OCI-M2 (cell line): Measurements from ENCODE around the gene PIGO.

Source experiments
- DNase-seq: peaks from one replicate; lab custom pipeline; 2025; ENCODE audit not compliant: unreplicated experiment; lab: John Stamatoyannopoulos, UW

PIGO gene

DNA sequence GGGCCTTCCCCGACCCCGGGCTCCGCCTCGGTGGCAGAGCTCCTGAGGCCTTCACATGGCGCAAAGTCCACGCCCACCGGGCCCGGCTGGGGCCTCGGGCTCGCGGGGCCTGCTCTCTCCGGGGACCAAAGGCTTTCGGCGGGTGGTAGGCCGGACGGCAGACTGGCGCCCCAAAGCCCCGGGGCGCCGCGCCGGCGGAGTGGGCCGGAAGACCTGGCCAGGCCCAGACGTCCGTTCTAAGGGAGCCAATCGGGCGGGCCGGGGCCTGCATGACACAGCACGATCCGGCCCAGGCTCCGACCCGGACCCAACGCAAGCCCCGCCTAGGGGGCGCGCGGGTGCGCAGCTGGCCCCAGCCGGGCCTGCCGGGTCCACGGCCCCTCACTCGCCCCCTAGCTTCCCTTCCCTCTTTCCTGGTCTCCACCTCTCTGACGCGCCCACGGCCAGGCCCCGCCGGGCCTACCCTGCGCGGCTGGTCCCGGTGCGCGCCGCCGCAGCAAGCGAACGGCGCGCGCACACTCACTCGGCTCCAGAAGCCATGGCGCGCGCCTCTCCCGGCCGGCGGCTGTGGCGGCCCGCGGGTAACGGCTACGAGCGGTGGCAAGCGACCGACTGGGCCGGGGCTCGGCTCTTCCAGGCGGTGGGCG lies 24.5 kb downstream of the PIGO start:
- no peak for DNase-seq

DNA sequence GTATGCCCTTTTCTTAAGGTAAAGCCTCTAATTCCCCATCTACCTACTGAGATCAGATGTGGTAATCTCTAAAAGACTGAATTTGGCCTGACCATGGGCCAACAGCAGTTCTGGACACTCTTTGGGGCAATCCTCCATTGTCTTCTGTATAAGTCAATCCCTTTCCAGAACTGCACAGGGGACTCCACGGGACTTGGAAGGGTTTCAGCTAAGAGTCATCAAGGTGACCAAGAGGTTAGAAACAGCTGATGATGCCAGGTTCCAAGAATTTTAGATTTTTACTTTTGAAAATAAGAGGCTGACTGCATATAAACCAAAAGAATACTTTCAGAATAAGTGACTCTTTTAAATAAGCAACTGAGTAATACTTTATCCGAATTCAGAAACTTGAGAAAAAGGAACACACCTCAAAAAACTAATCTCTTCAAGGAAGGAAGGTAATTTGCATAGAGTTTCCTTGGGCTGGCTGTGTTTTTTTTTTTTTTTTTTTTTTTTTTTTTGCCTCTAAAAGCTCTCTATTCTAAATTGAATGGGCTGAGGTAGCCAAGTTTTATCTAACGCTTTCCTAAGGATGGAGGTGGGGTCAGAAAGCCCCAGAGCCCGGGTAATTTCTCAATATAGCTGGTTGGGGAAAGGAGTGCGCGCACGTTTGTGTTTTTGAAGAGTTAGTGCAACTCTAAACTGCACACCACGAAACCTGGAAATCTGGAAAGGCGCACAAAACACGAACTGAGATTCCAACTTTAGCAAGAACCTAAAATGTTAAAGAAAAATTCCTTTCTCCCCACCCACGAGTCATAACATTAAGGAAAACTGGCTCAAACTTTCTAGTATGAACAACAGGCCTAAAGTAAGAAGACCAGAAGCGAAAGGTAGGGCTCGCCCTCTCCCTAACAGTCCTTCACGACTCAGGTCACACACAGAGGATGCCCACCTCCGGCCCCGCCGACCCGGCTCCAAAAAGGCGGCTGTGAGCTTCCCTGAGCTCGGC lies 25.3 kb downstream of the PIGO start:
- no peak for DNase-seq

DNA sequence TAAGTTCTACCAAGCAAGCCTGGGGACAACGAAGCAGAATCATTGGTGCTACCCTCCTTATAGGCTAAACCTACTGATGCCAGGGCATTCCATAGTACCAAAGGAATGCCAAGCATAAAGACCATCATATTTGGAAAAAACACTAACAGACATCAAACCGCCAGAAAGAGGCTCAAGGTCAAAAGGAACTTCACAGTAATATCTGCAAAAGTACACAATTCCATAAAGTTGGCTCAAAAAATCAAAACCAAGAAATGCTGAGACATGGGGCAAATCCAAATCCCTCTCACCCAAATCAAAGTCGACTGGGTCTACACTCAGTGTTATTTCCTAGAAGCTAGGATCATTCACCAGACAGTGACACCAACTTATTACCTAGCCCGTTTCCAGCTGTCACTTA lies 27.4 kb downstream of the PIGO start:
- DNase-seq: no peak

DNA sequence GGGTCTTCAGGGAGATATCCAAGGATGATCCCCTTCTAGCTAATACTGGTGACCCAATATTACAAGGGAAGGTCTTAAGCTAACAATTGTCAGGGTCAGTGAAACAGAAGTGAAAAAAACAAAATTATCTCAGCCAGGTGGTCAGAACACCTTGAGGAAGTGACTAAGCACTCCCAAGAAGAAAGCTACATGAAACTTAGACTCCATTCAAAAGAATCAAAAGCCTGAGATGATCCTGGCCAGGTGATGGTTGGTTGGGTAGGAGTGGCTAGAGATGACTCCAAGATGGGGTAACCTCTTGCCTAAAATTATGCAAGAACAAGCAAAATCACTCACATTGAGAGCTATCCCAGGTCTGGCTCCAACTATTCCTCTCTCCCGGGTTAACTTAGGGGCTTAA lies 29.3 kb downstream of the PIGO start:
- no peak for DNase-seq

DNA sequence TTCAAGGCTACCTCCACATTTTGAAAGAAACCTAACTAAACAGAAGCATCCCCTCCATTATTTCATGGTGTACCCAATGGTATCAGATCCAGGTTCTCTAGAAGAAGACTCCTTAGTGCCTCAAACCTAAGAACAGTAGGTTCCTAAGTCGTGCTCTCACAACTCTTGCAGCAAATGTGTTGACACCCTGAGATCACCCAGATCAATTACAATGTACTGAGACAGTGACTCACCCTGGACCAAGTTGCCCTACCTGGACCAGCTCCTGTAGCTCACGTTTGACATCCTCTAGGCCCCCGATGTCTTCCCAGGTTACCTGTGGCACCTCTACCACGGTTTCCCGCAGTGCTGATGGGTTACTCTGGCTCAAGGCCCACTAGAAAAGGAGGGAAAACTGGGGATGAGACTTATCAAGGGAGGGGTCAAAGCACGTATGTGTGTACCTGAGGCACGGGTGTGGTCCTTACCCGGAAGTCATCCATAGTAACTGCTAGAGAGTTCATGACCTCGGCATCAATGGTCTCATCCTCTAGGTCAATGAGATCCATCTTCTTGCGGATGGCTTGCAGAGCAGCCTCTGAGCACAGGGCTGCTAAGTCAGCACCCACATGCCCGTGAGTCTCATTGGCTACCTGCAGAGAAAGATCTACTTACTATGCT lies 35.7 kb downstream of the PIGO start:
- no peak for DNase-seq

DNA sequence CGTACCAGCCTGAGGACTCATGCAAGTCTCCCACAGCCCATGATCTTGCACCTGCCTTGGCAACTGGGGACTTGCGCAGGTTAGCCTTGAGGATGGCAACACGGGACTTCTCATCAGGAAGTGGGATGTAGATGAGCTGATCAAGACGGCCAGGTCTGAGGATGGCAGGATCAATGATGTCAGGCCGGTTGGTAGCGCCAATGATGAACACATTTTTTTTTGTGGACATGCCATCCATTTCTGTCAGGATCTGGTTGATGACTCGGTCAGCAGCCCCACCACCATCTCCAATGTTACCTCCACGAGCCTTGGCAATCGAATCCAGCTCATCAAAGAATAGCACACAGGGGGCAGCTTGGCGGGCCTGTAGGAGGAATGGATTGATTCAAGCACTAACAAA lies 37.0 kb downstream of the PIGO start:
- DNase-seq: no peak

DNA sequence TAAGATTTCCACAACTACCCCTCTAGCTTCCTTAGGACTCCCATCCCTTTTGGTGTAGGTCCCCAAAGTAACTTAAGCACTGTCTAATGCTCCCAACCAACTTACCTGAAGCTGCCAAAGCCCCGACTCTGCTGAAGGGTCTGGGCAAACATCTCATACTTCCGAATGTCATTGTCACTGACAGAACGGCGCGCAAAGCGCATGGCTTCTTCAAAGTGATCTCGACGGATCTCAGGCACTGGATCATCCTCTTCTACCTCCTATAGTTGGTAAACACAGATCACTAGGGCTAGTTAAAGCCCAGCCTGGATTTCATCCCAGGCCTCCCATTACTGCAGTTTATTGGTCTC lies 39.1 kb downstream of the PIGO start:
- no peak for DNase-seq

DNA sequence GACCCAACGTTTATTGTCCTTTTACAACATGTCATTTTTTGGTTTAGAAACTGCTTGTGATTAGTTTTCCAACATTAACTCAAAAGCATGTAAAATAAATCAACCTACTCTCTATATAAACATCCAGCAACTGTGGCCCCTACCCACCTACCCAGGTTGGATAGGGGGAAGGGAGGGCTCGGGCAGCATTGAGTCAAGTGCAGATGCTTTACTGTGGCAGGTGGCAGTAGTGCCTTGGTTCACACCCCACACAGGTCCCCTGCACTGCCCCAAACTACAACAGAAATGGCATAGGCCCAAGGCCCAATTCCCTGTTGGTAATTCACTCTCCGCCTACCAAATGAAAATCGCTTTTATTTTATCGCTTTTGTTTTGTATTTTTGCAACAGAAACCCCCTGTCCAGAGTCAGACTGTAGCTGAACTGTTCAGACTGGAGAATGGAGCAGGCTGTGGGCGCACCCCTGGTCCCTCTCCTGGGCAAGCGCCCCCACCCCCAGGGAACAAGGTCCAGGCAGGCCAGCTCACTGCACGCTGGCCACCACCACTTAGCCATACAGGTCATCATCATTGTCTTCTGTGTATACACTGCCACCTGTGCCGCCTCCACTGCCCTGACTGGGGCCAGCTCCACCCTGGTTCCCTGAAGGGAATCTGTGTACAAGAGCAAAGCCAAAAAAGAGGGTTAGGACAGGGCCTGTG lies 39.7 kb downstream of the PIGO start:
- DNase-seq: no peak

DNA sequence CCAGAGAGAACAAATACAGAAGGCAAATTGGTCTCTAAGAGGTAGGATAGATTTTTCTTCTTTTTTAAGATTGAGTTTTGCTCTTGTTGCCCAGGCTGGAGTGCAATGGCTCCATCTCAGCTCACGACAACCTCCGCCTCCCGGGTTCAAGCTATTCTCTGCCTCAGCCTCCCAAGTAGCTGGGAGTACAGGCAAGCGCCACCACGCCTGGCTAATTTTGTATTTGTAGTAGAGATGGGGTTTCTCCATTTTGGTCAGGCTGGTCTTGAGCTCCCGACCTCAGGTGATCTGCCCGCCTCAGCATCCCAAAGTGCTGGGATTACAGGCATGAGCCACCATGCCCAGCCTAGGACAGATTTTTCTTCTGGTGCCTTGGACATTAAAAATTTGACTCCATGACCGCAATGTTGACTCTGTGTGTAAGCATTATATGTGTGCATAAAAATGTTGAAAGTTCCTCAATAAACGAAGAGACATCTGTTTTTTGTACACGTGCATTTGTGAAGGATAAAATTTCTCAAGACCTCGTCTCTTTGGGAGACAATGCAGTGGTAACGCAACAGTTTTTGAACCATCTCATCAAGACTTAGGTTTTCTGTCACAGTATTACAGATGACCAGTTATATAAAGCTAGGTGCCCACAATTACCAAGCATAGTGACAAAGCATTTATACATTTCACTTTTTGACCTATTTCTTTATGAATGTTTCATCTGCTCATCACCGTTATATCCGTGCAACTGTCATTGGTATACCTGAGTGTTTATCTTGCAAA lies 41.3 kb downstream of the PIGO start:
- DNase-seq: no peak

DNA sequence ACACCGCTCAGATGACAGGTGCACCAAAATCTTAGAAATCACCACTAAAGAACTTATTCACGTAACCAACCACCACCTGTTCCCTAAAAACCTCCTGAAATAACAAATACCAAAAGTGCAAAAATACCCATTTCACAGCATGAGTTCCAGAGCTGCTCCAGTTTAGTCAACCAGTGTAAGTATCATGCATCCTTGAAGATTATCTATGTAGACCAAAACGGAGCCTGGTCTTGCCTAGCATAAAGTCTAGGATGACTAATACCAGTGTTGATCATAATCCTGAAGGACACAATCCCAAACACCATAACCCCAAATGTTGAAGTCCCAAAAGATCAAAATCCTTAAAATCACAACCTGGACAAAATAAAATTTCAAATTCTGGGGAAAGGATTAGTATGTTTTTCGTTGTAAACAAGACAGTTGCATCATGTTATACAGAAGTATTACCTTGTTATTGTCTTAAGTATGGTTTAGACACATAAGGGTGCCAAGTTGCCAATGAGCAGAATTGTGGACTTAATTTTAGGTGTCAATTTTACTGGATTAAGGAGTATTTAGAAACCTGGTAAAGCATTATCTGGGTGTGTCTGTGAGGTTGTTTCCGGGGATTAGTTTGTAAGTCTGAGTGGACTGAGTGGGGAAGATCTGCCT lies 42.1 kb downstream of the PIGO start:
- DNase-seq: no peak

DNA sequence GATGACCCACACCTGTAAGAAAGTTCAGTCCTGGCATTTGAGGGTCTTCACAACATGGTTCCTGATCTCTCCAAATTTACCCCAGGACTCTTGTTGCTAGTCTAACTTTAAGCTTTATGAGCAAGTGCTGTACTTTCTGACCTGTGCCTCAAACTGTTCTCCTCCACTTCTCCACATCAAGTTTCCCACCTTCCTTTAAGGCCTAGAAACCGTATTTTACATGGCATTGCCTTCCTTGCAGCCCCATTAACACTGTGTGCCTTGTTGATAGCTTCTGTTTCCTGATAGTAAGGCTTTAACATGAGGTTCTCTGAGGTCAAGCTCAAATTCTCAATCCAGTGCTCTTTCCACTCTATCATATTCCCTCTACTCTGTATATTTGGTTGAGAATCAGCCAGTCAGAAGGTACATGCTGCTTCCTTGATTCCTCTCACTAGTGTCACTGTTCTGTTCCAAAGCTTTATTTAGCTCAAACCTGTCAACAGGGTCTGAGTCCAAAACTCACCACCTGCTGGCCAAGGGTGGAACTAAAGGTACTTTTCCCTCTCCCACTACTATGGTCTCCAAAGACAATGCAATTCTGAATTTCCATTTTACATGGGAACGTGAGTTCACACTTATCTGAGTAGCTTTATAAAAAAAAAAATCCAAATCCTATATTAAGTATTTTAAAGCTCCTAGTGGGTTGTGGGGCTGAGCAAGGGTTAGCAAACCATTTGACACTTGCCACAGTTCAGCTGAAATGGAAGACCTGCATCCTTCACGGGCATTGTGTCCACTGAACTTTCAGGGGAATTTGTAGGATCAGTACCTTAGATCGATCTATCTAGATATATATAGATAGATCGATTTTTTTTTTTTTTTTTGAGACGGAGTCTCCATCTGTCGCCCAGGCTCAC lies 45.1 kb downstream of the PIGO start:
- DNase-seq: no peak

DNA sequence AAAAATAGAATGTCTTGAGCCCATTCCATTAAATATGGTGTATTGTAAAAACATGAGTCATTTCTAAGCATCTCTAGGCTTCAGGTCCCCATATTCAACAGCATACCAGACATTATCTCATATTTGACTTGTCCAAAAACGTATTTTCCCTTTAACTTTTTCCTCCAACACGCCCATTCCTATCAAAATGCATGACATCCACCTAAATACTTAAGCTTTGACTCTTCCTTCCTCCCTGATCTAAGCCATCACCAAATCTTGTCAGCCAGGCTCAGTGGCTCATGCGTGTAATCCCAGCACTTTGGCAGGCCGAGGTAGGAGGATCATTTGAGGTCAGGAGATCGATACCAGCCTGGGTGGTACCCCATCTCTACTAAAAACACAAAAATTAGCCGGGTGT lies 47.9 kb downstream of the PIGO start:
- DNase-seq: no peak

DNA sequence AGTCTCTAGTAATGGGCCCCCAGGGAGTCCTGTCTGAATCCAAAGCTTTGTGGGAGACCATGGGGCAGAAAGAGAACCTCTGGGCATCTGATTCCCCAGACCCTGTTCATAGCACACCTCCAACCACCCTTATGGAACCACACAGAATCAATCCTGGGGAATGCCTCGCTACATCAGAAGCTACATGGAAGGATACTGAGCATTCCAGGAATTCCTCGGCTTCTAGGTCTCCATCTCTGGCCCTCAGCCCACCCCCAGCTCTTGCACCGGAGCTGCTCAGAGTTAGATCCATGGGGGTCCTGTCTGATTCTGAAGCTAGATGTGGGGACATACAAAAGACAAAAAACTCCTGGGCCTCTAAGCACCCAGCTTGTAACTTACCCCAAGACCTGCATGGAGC lies 52.3 kb downstream of the PIGO start:
- no peak for DNase-seq

DNA sequence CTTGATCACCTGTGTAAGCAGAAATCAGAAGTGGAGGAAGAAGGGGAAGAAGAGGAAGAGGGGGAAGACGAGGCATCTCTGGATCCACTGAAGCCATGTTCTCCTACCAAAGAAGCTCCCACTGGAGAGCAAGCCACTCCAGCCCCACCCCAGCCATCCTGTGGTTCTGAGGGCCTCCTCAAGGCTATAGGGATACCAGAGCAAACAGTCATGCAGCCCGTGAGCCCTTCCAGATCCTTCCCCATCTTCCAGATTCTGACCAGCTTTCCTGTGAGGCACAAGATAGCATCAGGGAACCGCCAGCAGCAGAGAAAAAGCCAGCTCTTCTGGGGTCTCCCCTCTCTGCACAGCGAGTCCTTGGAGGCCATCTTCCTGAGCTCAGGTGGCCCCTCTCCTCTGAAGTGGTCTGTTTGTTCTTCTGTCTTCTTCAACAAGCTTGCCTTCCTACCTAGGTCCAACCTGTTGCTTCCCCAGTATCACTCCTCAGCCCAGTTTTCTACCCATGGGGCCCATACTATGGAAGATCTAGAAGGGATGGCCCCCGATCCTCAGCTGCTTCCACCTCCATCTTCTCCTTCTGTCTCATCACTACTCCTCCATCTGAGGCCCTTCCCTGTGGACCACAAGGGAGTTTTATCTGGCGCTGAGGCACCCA lies 53.4 kb downstream of the PIGO start:
- no peak for DNase-seq

DNA sequence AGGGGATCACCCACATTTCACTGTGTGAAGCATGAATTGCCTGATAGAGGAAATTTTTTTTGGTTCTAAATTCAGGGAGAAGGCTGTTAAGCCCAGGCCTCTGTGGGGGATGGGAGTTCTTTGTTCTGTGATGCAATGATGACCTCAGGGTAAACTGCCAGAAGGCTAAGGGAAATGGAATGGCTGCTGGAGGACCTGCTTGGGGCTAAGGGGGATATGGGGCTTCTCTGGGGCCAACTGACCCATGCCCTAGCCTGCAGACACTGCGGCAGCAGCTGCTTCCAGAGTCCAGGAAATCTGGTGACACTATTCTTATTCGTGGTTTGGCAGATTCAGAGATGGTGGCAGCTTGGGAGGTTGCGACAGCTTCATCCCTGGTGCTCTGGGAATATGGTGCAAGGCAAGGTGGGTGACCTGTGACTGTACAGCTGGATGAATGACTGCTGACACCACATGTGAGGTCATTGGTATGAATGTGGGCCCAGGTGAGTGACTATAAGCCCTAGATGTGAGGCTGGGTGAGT lies 54.2 kb downstream of the PIGO start:
- no peak for DNase-seq
